ENCODE data around the gene EFNA3. TPM values are rescaled to one million over a fixed set of nuclear protein-coding genes. Genes with fewer than 3 reads are reported as not detected.

Gene EFNA3
- polyA plus RNA-seq, 1 donor from 2014 or later, result 12.2 TPM

GRCh38 chr1:155042789-155043188 lies 35.8 kb upstream of the EFNA3 start:
- H3K4me2 ChIP-seq (ENCODE audit: low read length), result no peak overlapping the region
- H3K27ac ChIP-seq (ENCODE audit: low read length), result no peak overlapping the region
- no peaks in the 10 kb centered on the region for H3K27me3 ChIP-seq (ENCODE audit: insufficient read depth, low read depth, low read length)
- no peaks in the 10 kb centered on the region for H3K36me3 ChIP-seq (ENCODE audit: insufficient read depth, low read length)
- no peaks in the 10 kb centered on the region for H3K9me2 ChIP-seq (ENCODE audit: insufficient read depth, low read length)
- H2AFZ ChIP-seq (ENCODE audit: low read depth, low read length), result no peak overlapping the region
- H3K9ac ChIP-seq (ENCODE audit: low read length), result no peak overlapping the region
- H3F3A ChIP-seq (ENCODE audit: insufficient read depth, low read length, poor library complexity, severe bottlenecking), result no peaks in the 10 kb centered on the region
- H3K9me3 ChIP-seq (ENCODE audit: low read length), result no peaks in the 10 kb centered on the region
- TF ChIP-seq EP300 (conservative IDR thresholded peaks at IDR 0.05; ENCODE audit: poor library complexity, severe bottlenecking) (no peak), REST (IDR thresholded peaks at IDR 0.05; ENCODE audit: borderline replicate concordance) (no peak), TAF1 (IDR thresholded peaks at IDR 0.05; ENCODE audit: low read depth) (no peak), RAD21 (conservative IDR thresholded peaks at IDR 0.05) (no peak), EZH2 (IDR thresholded peaks at IDR 0.05; ENCODE audit: borderline replicate concordance, insufficient read depth, low read length, poor library complexity, severe bottlenecking) (no peak), SMC3 (conservative IDR thresholded peaks at IDR 0.05; ENCODE audit: poor library complexity) (no peak), POLR2AphosphoS5 (IDR thresholded peaks at IDR 0.05) (no peak)
- TF ChIP-seq, protein P1, sequence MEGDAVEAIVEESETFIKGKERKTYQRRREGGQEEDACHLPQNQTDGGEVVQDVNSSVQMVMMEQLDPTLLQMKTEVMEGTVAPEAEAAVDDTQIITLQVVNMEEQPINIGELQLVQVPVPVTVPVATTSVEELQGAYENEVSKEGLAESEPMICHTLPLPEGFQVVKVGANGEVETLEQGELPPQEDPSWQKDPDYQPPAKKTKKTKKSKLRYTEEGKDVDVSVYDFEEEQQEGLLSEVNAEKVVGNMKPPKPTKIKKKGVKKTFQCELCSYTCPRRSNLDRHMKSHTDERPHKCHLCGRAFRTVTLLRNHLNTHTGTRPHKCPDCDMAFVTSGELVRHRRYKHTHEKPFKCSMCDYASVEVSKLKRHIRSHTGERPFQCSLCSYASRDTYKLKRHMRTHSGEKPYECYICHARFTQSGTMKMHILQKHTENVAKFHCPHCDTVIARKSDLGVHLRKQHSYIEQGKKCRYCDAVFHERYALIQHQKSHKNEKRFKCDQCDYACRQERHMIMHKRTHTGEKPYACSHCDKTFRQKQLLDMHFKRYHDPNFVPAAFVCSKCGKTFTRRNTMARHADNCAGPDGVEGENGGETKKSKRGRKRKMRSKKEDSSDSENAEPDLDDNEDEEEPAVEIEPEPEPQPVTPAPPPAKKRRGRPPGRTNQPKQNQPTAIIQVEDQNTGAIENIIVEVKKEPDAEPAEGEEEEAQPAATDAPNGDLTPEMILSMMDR (IDR thresholded peaks at IDR 0.05; ENCODE audit: poor library complexity, severe bottlenecking), result no peak
- no peaks in the 10 kb centered on the region for H3K79me2 ChIP-seq (replicated peaks; ENCODE audit: insufficient read depth, low read length)
- no peaks in the 10 kb centered on the region for H4K20me1 ChIP-seq (ENCODE audit: insufficient read depth)
- no peak overlapping the region for H3K4me3 ChIP-seq (ENCODE audit: low read length)

- Histone ChIP-seq H3K9me3 (ENCODE audit: low read length) (no peaks in the 10 kb centered on the region), H3K9me2 (ENCODE audit: insufficient read depth, low read length) (no peaks in the 10 kb centered on the region), H3K4me3 (ENCODE audit: low read length) (no peak overlapping the region), H3K79me2 (replicated peaks; ENCODE audit: insufficient read depth, low read length) (no peaks in the 10 kb centered on the region), H4K20me1 (ENCODE audit: insufficient read depth) (no peaks in the 10 kb centered on the region), H3K27ac (ENCODE audit: low read length) (no peak overlapping the region), H3K27me3 (ENCODE audit: insufficient read depth, low read depth, low read length) (no peaks in the 10 kb centered on the region), H3K4me2 (ENCODE audit: low read length) (no peak overlapping the region), H2AFZ (ENCODE audit: low read depth, low read length) (no peak overlapping the region), H3K9ac (ENCODE audit: low read length) (no peak overlapping the region), H3K36me3 (ENCODE audit: insufficient read depth, low read length) (no peaks in the 10 kb centered on the region), H3F3A (ENCODE audit: insufficient read depth, low read length, poor library complexity, severe bottlenecking) (no peaks in the 10 kb centered on the region)
- TF ChIP-seq EP300 (conservative IDR thresholded peaks at IDR 0.05; ENCODE audit: poor library complexity, severe bottlenecking) (no peak), TAF1 (IDR thresholded peaks at IDR 0.05; ENCODE audit: low read depth) (no peak), MXI1 (conservative IDR thresholded peaks at IDR 0.05; ENCODE audit: poor library complexity, severe bottlenecking) (no peak), SMC3 (conservative IDR thresholded peaks at IDR 0.05; ENCODE audit: poor library complexity) (no peak), RAD21 (conservative IDR thresholded peaks at IDR 0.05) (no peak), POLR2AphosphoS5 (IDR thresholded peaks at IDR 0.05) (no peak), EZH2 (IDR thresholded peaks at IDR 0.05; ENCODE audit: borderline replicate concordance, insufficient read depth, low read length, poor library complexity, severe bottlenecking) (no peak), REST (IDR thresholded peaks at IDR 0.05; ENCODE audit: borderline replicate concordance) (no peak)
- TF ChIP-seq, protein P1 (IDR thresholded peaks at IDR 0.05; ENCODE audit: poor library complexity, severe bottlenecking), result no peak
Measured at GRCh38 chr1:155043301-155043702, 35.3 kb upstream of the EFNA3 start.

Measured in neural cell (in vitro differentiated cells).